Liver (tissue), 3 donors: ENCODE results near the gene EEF2K.

Source experiments
- CTCF ChIP-seq: fragments of 150-350 bp; IDR thresholded peaks from 2 replicates; pipeline ENCODE4 v1.5.1; 2017; ENCODE audit warnings: improper control_type of control experiment, low read depth, low read length; ENCODE audit not compliant: missing input control
- GABPA ChIP-seq, 2 donors: IDR thresholded peaks in 1 of 2; conservative IDR thresholded peaks in 1 of 2; 2 replicates each; pipeline ENCODE4 v1.6.1; 2016; ENCODE audit warnings: antibody characterized with exemption in 2 of 2, mild to moderate bottlenecking in 1 of 2, moderate library complexity in 1 of 2
- JUND ChIP-seq, 2 donors: IDR thresholded peaks; 2 replicates each; pipeline ENCODE4 v1.6.1; 2016; ENCODE audit warnings: antibody characterized with exemption in 2 of 2
- MAX ChIP-seq: IDR thresholded peaks from 2 replicates; pipeline ENCODE4 v1.6.1; 2016; ENCODE audit warnings: antibody characterized with exemption
- NR2F2 ChIP-seq: IDR thresholded peaks from 2 replicates; pipeline ENCODE4 v1.6.1; 2016; ENCODE audit warnings: antibody characterized with exemption
- SP1 ChIP-seq: IDR thresholded peaks from 2 replicates; pipeline ENCODE4 v1.6.1; 2018; ENCODE audit warnings: antibody characterized with exemption, mild to moderate bottlenecking
- donor health status: healthy.
- donor health status: healthy.

- no peak for TF ChIP-seq SP1
- no peak for TF ChIP-seq MAX
- no peak for TF ChIP-seq JUND (IDR thresholded peaks at IDR 0.05)
- TF ChIP-seq GABPA (IDR thresholded peaks at IDR 0.05 in 1 of 2, conservative IDR thresholded peaks at IDR 0.05 in 1 of 2): no peak
- TF ChIP-seq CTCF: no peak
- no peak for TF ChIP-seq NR2F2
Observed at GRCh38 chr16:22317625-22318024, 111.5 kb downstream of the EEF2K start.
